OCI-LY7 (cell line): ENCODE data around the gene IGF1R. TPM values are rescaled to one million over a fixed set of nuclear protein-coding genes. Genes with fewer than 3 reads are reported as not detected.
"Not testable (repeated sequence)": the region's sequence is repeated elsewhere in the genome, so short reads cannot be mapped to it uniquely, and the experiment has no call there.

Experiments
- BruUV-seq: library from RNA; stranded (reverse); fragments of 400-500 nt; replicated peaks from 2 replicates; lab custom pipeline; 2021; lab: Mats Ljungman, UMichigan
- CTCF ChIA-PET: fragments of 300-600 bp; sonication (Branson Sonifier 250); formaldehyde crosslinking; loops from one replicate; lab custom pipeline; 2022; ENCODE audit warnings: antibody characterized with exemption; ENCODE audit not compliant: unreplicated experiment; lab: Charles Lee
- POLR2A ChIA-PET: fragments of 300-600 bp; sonication (Branson Sonifier 250); formaldehyde crosslinking; loops from one replicate; lab custom pipeline; 2022; ENCODE audit warnings: antibody characterized with exemption; lab: Charles Lee
- DNase-seq: peaks from one replicate; pipeline ENCODE4 v3.0.0-alpha.2; 2015; ENCODE audit warnings: low spot score
- H2AFZ ChIP-seq: fragments of 200-600 bp; sonication (generic), shearing (Covaris generic); 2 replicates; pipeline ENCODE4 v1.6.1; 2014; ENCODE audit warnings: mild to moderate bottlenecking, antibody characterized with exemption, low read length, moderate library complexity
- H3K27ac ChIP-seq: fragments of 200-600 bp; sonication (generic); 2 replicates; pipeline ENCODE4 v1.5.1; 2014; ENCODE audit warnings: mixed run types, low read depth, mild to moderate bottlenecking, moderate library complexity, low read length, inconsistent platforms; ENCODE audit not compliant: poor library complexity, severe bottlenecking
- H3K36me3 ChIP-seq: fragments of 200-600 bp; sonication (generic); 2 replicates; pipeline ENCODE4 v1.6.1; 2014; ENCODE audit warnings: mild to moderate bottlenecking, antibody characterized with exemption, low read length, moderate library complexity, mixed read lengths; ENCODE audit not compliant: insufficient read depth
- H3K4me1 ChIP-seq: fragments of 200-600 bp; sonication (generic); 2 replicates; pipeline ENCODE4 v1.5.1; 2014; ENCODE audit warnings: mild to moderate bottlenecking, low read length; ENCODE audit not compliant: insufficient read depth, poor library complexity, severe bottlenecking
- H3K4me2 ChIP-seq: fragments of 200-600 bp; sonication (generic); 2 replicates; pipeline ENCODE4 v1.6.1; 2014; ENCODE audit warnings: mild to moderate bottlenecking, low read length
- H3K4me3 ChIP-seq: fragments of 200-600 bp; sonication (generic); 2 replicates; pipeline ENCODE4 v1.5.1; 2014; ENCODE audit warnings: mild to moderate bottlenecking, low read depth, low read length; ENCODE audit not compliant: poor library complexity, severe bottlenecking
- H3K79me2 ChIP-seq: fragments of 200-600 bp; sonication (generic); 2 replicates; pipeline ENCODE4 v1.6.1; 2016; ENCODE audit warnings: low read depth, mild to moderate bottlenecking, low read length, moderate library complexity, mixed read lengths; ENCODE audit not compliant: insufficient read depth
- H3K9me2 ChIP-seq: fragments of 200-600 bp; sonication (generic); 2 replicates; pipeline ENCODE4 v1.6.1; 2016; ENCODE audit warnings: mild to moderate bottlenecking, low read length, mixed read lengths; ENCODE audit not compliant: insufficient read depth
- H3K9me3 ChIP-seq: fragments of 200-600 bp; sonication (generic); 2 replicates; pipeline ENCODE4 v1.6.1; 2014; ENCODE audit warnings: mild to moderate bottlenecking, mixed run types, low read length, mixed read lengths
- H4K20me1 ChIP-seq: fragments of 200-600 bp; sonication (generic); 2 replicates; pipeline ENCODE4 v1.6.1; 2014; ENCODE audit warnings: mild to moderate bottlenecking, antibody characterized with exemption, low read length, moderate library complexity, mixed read lengths; ENCODE audit not compliant: insufficient read depth
- EZH2phosphoT487 ChIP-seq: fragments of 200-600 bp; sonication (generic); IDR thresholded peaks from 2 replicates; pipeline ENCODE4 v1.6.1; 2018; ENCODE audit warnings: low read depth, borderline replicate concordance, mild to moderate bottlenecking, mixed run types, antibody characterized with exemption, low read length, moderate library complexity, mixed read lengths
- intact Hi-C: fragments of 100-400 bp; cut with micrococcal nuclease; formaldehyde crosslinking; loops from one replicate; pipeline ENCODE4 v1.10.0; 2022; ENCODE audit not compliant: unreplicated experiment
- total RNA-seq, 2 experiments: library from RNA; depleted of rRNA in 1 of 2; stranded (reverse); fragments of >200 nt in 1 of 2; shearing (Covaris generic) in 1 of 2; gene quantifications; 2 replicates each; pipeline ENCODE4 v1.2.3, GENCODE V29; 2014 to 2022
- TF ChIP-seq, protein P1 (sequence below): fragments of 200-600 bp; sonication (generic); conservative IDR thresholded peaks from 2 replicates; pipeline ENCODE4 v1.5.1; 2014; ENCODE audit warnings: mild to moderate bottlenecking, antibody characterized with exemption, low read length, moderate library complexity, mixed read lengths

IGF1R gene
- total RNA-seq, 2 experiments from 2014 or later: 26.5 to 29.1 TPM

DNA sequence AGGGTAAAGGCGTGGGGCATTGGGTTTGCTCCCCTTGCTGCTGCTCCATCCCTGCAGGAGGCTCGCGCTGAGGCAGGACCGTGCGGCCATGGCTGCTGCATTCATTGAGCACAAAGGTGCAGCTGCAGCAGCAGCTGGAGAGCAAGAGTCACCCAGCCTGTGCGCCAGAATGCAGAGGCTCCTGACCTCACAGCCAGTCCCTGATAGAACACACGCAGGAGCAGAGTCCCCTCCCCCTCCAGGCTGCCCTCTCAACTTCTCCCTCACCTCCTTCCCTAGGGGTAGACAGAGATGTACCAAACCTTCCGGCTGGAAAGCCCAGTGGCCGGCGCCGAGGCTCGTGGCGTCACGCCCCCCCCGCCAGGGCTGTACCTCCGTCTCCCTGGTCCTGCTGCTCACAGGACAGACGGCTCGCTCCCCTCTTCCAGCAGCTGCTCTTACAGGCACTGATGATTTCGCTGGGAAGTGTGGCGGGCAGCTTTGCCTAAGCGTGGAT lies 312.3 kb downstream of the IGF1R start:
- POLR2A ChIA-PET: no interaction called here
- no TSS peak for BruUV-seq
- H3K36me3 ChIP-seq: no peaks in the 10 kb centered on the region

DNA sequence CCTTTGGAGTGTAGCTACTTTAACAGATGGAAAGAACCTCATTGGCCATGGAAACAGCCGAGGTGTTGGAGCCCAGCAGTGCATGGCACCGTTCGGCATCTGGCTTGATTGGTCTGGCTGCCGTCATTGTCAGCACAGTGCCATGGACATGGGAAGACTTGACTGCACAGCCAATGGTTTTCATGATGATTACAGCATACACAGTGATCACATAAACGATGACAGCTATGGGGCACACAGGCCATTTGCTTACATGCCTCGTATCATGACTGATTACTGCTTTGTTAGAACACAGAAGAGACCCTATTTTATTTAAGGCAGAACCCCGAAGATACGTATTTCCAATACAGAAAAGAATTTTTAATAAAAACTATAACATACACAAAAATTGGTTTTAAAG lies 315.1 kb downstream of the IGF1R start:
- DNase-seq: no peak
- CTCF ChIA-PET: no interaction called here
- Histone ChIP-seq H2AFZ (no peak overlapping the region), H3K4me3 (no peak overlapping the region), H4K20me1 (no peaks in the 10 kb centered on the region), H3K4me1 (no peaks in the 10 kb centered on the region), H3K27ac (no peak overlapping the region), H3K79me2 (no peaks in the 10 kb centered on the region), H3K9me2 (no peaks in the 10 kb centered on the region), H3K9me3 (no peaks in the 10 kb centered on the region), H3K36me3 (no peaks in the 10 kb centered on the region), H3K4me2 (no peak overlapping the region)
- POLR2A ChIA-PET: interaction anchor here (0.6 kb wide), 1 partner anchor 342 kb away, joined by 3 read pairs; no protein-coding TSS in a partner anchor
- no TSS peak for BruUV-seq
- intact Hi-C loops: no loop called here
- no peak for TF ChIP-seq EZH2phosphoT487
- TF ChIP-seq, protein P1, sequence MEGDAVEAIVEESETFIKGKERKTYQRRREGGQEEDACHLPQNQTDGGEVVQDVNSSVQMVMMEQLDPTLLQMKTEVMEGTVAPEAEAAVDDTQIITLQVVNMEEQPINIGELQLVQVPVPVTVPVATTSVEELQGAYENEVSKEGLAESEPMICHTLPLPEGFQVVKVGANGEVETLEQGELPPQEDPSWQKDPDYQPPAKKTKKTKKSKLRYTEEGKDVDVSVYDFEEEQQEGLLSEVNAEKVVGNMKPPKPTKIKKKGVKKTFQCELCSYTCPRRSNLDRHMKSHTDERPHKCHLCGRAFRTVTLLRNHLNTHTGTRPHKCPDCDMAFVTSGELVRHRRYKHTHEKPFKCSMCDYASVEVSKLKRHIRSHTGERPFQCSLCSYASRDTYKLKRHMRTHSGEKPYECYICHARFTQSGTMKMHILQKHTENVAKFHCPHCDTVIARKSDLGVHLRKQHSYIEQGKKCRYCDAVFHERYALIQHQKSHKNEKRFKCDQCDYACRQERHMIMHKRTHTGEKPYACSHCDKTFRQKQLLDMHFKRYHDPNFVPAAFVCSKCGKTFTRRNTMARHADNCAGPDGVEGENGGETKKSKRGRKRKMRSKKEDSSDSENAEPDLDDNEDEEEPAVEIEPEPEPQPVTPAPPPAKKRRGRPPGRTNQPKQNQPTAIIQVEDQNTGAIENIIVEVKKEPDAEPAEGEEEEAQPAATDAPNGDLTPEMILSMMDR: no peak

More for the DNA sequence above, 312.3 kb downstream of the IGF1R start:
- intact Hi-C loops: no loop called here
- no peaks in the 10 kb centered on the region for H4K20me1 ChIP-seq
- no peak overlapping the region for H3K4me3 ChIP-seq
- DNase-seq: no peak
- no peak overlapping the region for H3K4me2 ChIP-seq
- no peak overlapping the region for H2AFZ ChIP-seq
- no peaks in the 10 kb centered on the region for H3K9me2 ChIP-seq
- no peak overlapping the region for H3K27ac ChIP-seq
- H3K79me2 ChIP-seq: no peaks in the 10 kb centered on the region
- no peaks in the 10 kb centered on the region for H3K4me1 ChIP-seq
- no peak for TF ChIP-seq EZH2phosphoT487
- TF ChIP-seq, protein P1: no peak
- CTCF ChIA-PET: no interaction called here
- H3K9me3 ChIP-seq: no peaks in the 10 kb centered on the region

DNA sequence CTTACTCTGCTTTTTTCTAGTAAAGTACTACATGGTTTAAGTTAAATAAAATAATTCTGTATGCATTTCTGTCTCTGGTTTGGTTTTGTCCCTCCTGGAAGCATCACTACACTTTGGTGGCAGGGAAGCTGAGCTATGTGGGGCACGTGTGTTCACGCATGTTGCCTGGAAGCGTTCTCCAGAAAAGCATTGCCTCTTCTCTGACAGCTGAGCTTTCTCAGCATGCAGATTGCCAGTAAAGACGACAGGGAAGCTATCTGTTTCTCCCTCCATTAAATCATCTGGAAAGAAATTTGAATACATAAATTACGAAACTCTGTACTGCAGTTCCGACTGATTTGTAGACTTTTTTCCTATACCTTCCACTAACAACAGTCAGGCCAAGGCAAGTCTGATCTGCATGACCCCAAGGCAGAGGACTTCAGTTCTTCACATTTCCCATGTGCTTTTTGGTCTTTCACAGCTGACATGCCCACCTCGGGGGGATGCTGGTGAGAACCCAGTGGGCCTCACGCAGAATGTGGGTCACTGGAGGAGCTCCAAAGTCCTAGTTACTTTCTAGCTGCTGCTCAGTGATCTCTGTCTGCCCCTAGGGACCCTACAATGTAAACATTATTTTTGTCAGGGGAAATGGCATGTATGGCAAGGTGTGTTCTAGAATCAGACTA lies 316.3 kb downstream of the IGF1R start:
- POLR2A ChIA-PET: interaction anchor here (1.0 to 1.4 kb wide), 2 partner anchors 10 to 21 kb away, joined by 4 to 5 read pairs; no protein-coding TSS in a partner anchor
- Histone ChIP-seq H3K27ac (no peak overlapping the region), H3K4me3 (no peak overlapping the region), H3K36me3 (no peaks in the 10 kb centered on the region), H2AFZ (no peak overlapping the region), H3K4me1 (no peaks in the 10 kb centered on the region), H3K79me2 (no peaks in the 10 kb centered on the region), H3K4me2 (no peak overlapping the region), H3K9me3 (no peaks in the 10 kb centered on the region), H3K9me2 (no peaks in the 10 kb centered on the region), H4K20me1 (no peaks in the 10 kb centered on the region)
- no peak for DNase-seq
- TF ChIP-seq EZH2phosphoT487: no peak
- TF ChIP-seq, protein P1: no peak
- CTCF ChIA-PET: no interaction called here
- BruUV-seq: no TSS peak
- intact Hi-C loops: no loop called here

DNA sequence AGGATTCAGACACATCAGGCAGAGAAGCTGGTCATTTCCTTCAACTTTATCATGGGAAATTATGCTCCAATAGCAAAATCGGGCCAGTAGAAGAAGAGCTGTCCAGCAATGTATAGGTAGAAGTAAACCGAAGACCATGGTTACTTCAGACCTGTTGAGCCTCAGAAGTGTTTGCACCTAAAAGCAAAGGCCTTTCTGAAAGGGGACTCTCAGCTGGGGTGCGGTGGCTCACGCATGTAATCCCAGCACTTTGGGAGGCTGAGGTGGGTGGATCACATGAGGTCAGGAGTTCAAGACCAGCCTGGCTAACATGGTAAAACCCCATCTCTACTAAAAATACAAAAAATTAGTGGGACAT lies 316.8 kb downstream of the IGF1R start:
- POLR2A ChIA-PET: interaction anchor here (1.0 to 1.4 kb wide), 2 partner anchors 9 to 21 kb away, joined by 4 to 5 read pairs; no protein-coding TSS in a partner anchor
- H2AFZ ChIP-seq, BruUV-seq, H3K27ac ChIP-seq, H4K20me1 ChIP-seq, H3K4me1 ChIP-seq, intact Hi-C loops, H3K9me3 ChIP-seq, CTCF ChIA-PET, H3K36me3 ChIP-seq, DNase-seq, H3K4me3 ChIP-seq, H3K79me2 ChIP-seq, H3K9me2 ChIP-seq, H3K4me2 ChIP-seq: not testable (repeated sequence)
